IMR-90 (cell line): ENCODE measurements around the gene PCSK5. TPM values are rescaled to one million over a fixed set of nuclear protein-coding genes. Genes with fewer than 3 reads are reported as not detected.

Experiments
- ATAC-seq: fragments of 200-7000 bp; cut with Tn5 transposase; 2 replicates; pipeline ENCODE4 v1.9.1; 2020; ENCODE audit warnings: low read depth, mild to moderate bottlenecking, moderate library complexity
- BruUV-seq: library from RNA; stranded (reverse); fragments of 400-500 nt; replicated peaks from 2 replicates; lab custom pipeline; 2021; lab: Mats Ljungman, UMichigan
- CTCF ChIA-PET: fragments of 300-600 bp; formaldehyde crosslinking; extraction: SDS; loops from one replicate; lab custom pipeline; 2021; ENCODE audit warnings: antibody characterized with exemption; lab: Yijun Ruan, JAX
- POLR2A ChIA-PET: fragments of 300-600 bp; sonication (Branson Sonifier 250); formaldehyde crosslinking; loops from one replicate; lab custom pipeline; 2022; ENCODE audit warnings: antibody characterized with exemption; ENCODE audit not compliant: unreplicated experiment; lab: Charles Lee
- DNase-seq: peaks from one replicate; pipeline ENCODE4 v3.0.0; 2013
- H2AFZ ChIP-seq: replicated peaks from 2 replicates; pipeline ENCODE3; 2013; ENCODE audit warnings: low read length, mild to moderate bottlenecking; ENCODE audit not compliant: poor library complexity
- H2AK5ac ChIP-seq: 2 replicates; pipeline ENCODE4 v1.6.1; 2013; ENCODE audit warnings: low read depth, low read length, inconsistent platforms
- H2AK9ac ChIP-seq: replicated peaks from 2 replicates; pipeline ENCODE3; 2013; ENCODE audit warnings: mild to moderate bottlenecking, low read depth, low read length, moderate library complexity; ENCODE audit not compliant: poor library complexity
- H2BK120ac ChIP-seq: 2 replicates; pipeline ENCODE4 v1.6.1; 2013; ENCODE audit warnings: low read depth, low read length, inconsistent platforms
- H2BK15ac ChIP-seq: 3 replicates; pipeline ENCODE4 v1.6.1; 2013; ENCODE audit warnings: low read depth, low read length, inconsistent platforms
- H2BK20ac ChIP-seq: 2 replicates; pipeline ENCODE4 v1.6.1; 2013; ENCODE audit warnings: low read depth, mild to moderate bottlenecking, inconsistent platforms, low read length, moderate library complexity
- H2BK5ac ChIP-seq: 2 replicates; pipeline ENCODE4 v1.6.1; 2013; ENCODE audit warnings: mild to moderate bottlenecking, low read depth, low read length, inconsistent platforms; ENCODE audit not compliant: poor library complexity, severe bottlenecking
- H3K14ac ChIP-seq: replicated peaks from 2 replicates; pipeline ENCODE4 v1.6.1; 2013; ENCODE audit warnings: low read depth, low read length, inconsistent platforms
- H3K18ac ChIP-seq: 2 replicates; pipeline ENCODE4 v1.6.1; 2013; ENCODE audit warnings: low read depth, low read length, control low read depth
- H3K23ac ChIP-seq: 2 replicates; pipeline ENCODE4 v1.6.1; 2013; ENCODE audit warnings: low read depth, low read length, inconsistent platforms
- H3K27ac ChIP-seq: 2 replicates; pipeline ENCODE4 v1.5.1; 2013; ENCODE audit warnings: mild to moderate bottlenecking, control low read depth, low read length; ENCODE audit not compliant: insufficient read depth
- H3K27me3 ChIP-seq: 2 replicates; pipeline ENCODE4 v1.6.1; 2013; ENCODE audit warnings: low read length; ENCODE audit not compliant: control insufficient read depth, insufficient read depth
- H3K36me3 ChIP-seq: 2 replicates; pipeline ENCODE4 v1.6.1; 2013; ENCODE audit warnings: low read length, mixed read lengths; ENCODE audit not compliant: control insufficient read depth, insufficient read depth
- H3K4ac ChIP-seq: 2 replicates; pipeline ENCODE4 v1.6.1; 2013; ENCODE audit warnings: low read depth, low read length, inconsistent platforms
- H3K4me1 ChIP-seq: 2 replicates; pipeline ENCODE4 v1.6.1; 2013; ENCODE audit warnings: low read length, mixed read lengths; ENCODE audit not compliant: control insufficient read depth, insufficient read depth
- H3K4me2 ChIP-seq: 2 replicates; pipeline ENCODE4 v1.6.1; 2013; ENCODE audit warnings: low read depth, mild to moderate bottlenecking, control low read depth, low read length, moderate library complexity
- H3K4me3 ChIP-seq: 2 replicates; pipeline ENCODE4 v1.5.1; 2013; ENCODE audit warnings: low read depth, mild to moderate bottlenecking, control low read depth, low read length, moderate library complexity; ENCODE audit not compliant: insufficient read depth
- H3K56ac ChIP-seq: 2 replicates; pipeline ENCODE4 v1.6.1; 2013; ENCODE audit warnings: low read length, inconsistent platforms; ENCODE audit not compliant: insufficient read depth; ENCODE audit errors: extremely low read depth
- H3K79me1 ChIP-seq, 2 experiments: 2 replicates each; pipeline ENCODE4 v1.6.1; 2013; ENCODE audit warnings: low read length in 2 of 2, inconsistent platforms in 1 of 2, low read depth in 1 of 2
- H3K9ac ChIP-seq: 2 replicates; pipeline ENCODE4 v1.6.1; 2013; ENCODE audit warnings: low read depth, low read length, control low read depth
- H3K9me1 ChIP-seq: 2 replicates; pipeline ENCODE4 v1.6.1; 2013; ENCODE audit warnings: low read length, inconsistent platforms; ENCODE audit not compliant: insufficient read depth
- H3K9me3 ChIP-seq: 2 replicates; pipeline ENCODE4 v1.6.1; 2013; ENCODE audit warnings: low read length; ENCODE audit not compliant: control insufficient read depth, insufficient read depth
- H4K20me1 ChIP-seq: 2 replicates; pipeline ENCODE4 v1.6.1; 2013; ENCODE audit warnings: low read length, inconsistent platforms; ENCODE audit not compliant: insufficient read depth
- H4K5ac ChIP-seq: 2 replicates; pipeline ENCODE4 v1.6.1; 2013; ENCODE audit warnings: mild to moderate bottlenecking, low read depth, low read length, control low read depth
- H4K8ac ChIP-seq, 2 experiments: 2 replicates each; pipeline ENCODE4 v1.6.1; 2013; ENCODE audit warnings: low read depth in 2 of 2, low read length in 2 of 2, control low read depth in 1 of 2, inconsistent platforms in 1 of 2
- H4K91ac ChIP-seq: 2 replicates; pipeline ENCODE4 v1.6.1; 2013; ENCODE audit warnings: low read depth, low read length, inconsistent platforms; ENCODE audit not compliant: insufficient read depth
- POLR2A ChIP-seq: IDR thresholded peaks from 2 replicates; pipeline ENCODE4 v1.6.1; 2012; ENCODE audit warnings: mild to moderate bottlenecking, low read depth, low read length
- dilution Hi-C: fragments of 300-500 bp; cut with HindIII; formaldehyde crosslinking; loops from one replicate; pipeline ENCODE4 v1.14.3; 2018; ENCODE audit warnings: low sequenced_read_pairs; ENCODE audit not compliant: unreplicated experiment
- in situ Hi-C: fragments of 300-500 bp; cut with MboI; formaldehyde crosslinking; loops from 3 replicates; pipeline ENCODE4 v1.14.3; 2019; ENCODE audit warnings: low sequenced_read_pairs, inconsistent platforms, mixed read lengths
- intact Hi-C: fragments of 100-400 bp; cut with micrococcal nuclease; formaldehyde crosslinking; loops from 2 replicates; pipeline ENCODE4 v1.10.0; 2022
- polyA plus RNA-seq, 3 experiments: library from polyadenylated mRNA; depleted of rRNA; stranded (reverse); fragments of >200 nt; gene quantifications; 2 replicates each; pipeline ENCODE4 v1.2.3, GENCODE V29; 2012; ENCODE audit warnings: low replicate concordance in 1 of 3
- total RNA-seq: library from RNA; depleted of rRNA; stranded (reverse); fragments of >200 nt; gene quantifications from 2 replicates; pipeline ENCODE4 v1.2.3, GENCODE V29; 2012

Gene PCSK5
- total and polyA plus RNA-seq, 2 of the 4 experiments (the other 2 are of a cell fraction), result 1.5 to 3.0 TPM

DNA sequence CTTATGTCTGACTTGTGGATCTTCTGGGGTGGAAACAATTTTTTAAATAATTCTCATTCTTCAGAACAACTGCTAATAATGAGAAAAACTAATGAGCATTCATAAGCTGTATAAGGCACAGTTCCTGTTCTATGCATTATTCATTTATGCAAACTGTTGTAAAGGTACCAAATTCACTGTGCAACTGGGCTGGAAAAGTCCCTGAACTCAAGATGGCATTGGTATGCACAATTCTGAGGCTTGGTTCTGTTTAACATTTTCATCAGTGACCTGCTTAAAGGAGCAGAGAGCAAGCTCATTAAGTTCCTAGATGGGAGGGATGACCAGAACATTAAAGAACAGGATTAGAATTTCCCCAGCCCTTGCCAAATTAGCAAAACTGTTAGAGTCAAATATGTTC, 399.2 kb downstream of the PCSK5 start:
- dilution Hi-C loops (no loop called here), intact Hi-C loops (no loop called here), in situ Hi-C loops (loop anchor here (10.0 kb wide), 1 partner anchor 405 kb away; no protein-coding TSS in a partner anchor)
- no peaks in the 10 kb centered on the region for H3K9me3 ChIP-seq
- no peak overlapping the region for H2BK15ac ChIP-seq
- no peak for TF ChIP-seq POLR2A
- H4K8ac ChIP-seq, result no peak overlapping the region
- H3K4me3 ChIP-seq, result no peak overlapping the region
- no peak overlapping the region for H2AFZ ChIP-seq
- no peak overlapping the region for H3K9ac ChIP-seq
- no peaks in the 10 kb centered on the region for H3K36me3 ChIP-seq
- no peak for DNase-seq
- no TSS peak for BruUV-seq
- no peak overlapping the region for H3K18ac ChIP-seq
- H2BK20ac ChIP-seq, result no peak overlapping the region
- POLR2A ChIA-PET, result no interaction called here
- 0 out of 2 replicates have a peak, but pooled peaks cover 2% of the 10 kb centered on the region for H3K4me1 ChIP-seq
- no peaks in the 10 kb centered on the region for H3K9me1 ChIP-seq
- CTCF ChIA-PET, result no interaction called here
- H2BK120ac ChIP-seq, result no peak overlapping the region
- no peak overlapping the region for H3K56ac ChIP-seq
- no peak overlapping the region for H3K14ac ChIP-seq
- no peak for ATAC-seq
- H2AK9ac ChIP-seq, result no peak overlapping the region
- no peak overlapping the region for H4K91ac ChIP-seq
- H3K79me1 ChIP-seq, result no peaks in the 10 kb centered on the region
- H4K20me1 ChIP-seq, result no peaks in the 10 kb centered on the region
- H4K5ac ChIP-seq, result no peak overlapping the region
- no peak overlapping the region for H3K4ac ChIP-seq
- no peak overlapping the region for H2AK5ac ChIP-seq
- no peaks in the 10 kb centered on the region for H3K27me3 ChIP-seq
- no peak overlapping the region for H2BK5ac ChIP-seq
- no peak overlapping the region for H3K27ac ChIP-seq
- H3K23ac ChIP-seq, result no peak overlapping the region
- no peak overlapping the region for H3K4me2 ChIP-seq
